Middle frontal gyrus (tissue), 1 donor: ENCODE results near the gene ATG9A.

Experiments
- DNase-seq: peaks from one replicate; pipeline ENCODE4 v3.0.0-alpha.2; 2015; ENCODE audit warnings: low spot score; ENCODE audit errors: extremely low spot score

The ATG9A gene

GRCh38 chr2:219176818-219177551 is 52.5 kb downstream of the ATG9A start, which contains the start of gene CNPPD1:
TSS of gene CNPPD1 (minus strand) at chr2:219176925. CDS start at chr2:219176828, 97 bp downstream.
- peak; percentile 85 for DNase-seq

GRCh38 chr2:219175928-219176817 is 53.3 kb downstream of the ATG9A start:
- no peak for DNase-seq

GRCh38 chr2:219175486-219175885 is 54.0 kb downstream of the ATG9A start:
- DNase-seq: no peak

- no peak for DNase-seq
Measured at GRCh38 chr2:219174801-219175200, 54.6 kb downstream of the ATG9A start.

GRCh38 chr2:219174146-219174545 is 55.3 kb downstream of the ATG9A start:
- no peak for DNase-seq

- DNase-seq: no peak
Measured at GRCh38 chr2:219173176-219173575, 56.3 kb downstream of the ATG9A start.

GRCh38 chr2:219172231-219173154 is 56.9 kb downstream of the ATG9A start:
- no peak for DNase-seq

- peak; percentile 14 for DNase-seq
Measured at GRCh38 chr2:219171231-219171651, 58.2 kb downstream of the ATG9A start.

GRCh38 chr2:219169930-219170654 is 59.3 kb downstream of the ATG9A start, which contains the start of gene SLC23A3:
TSS of gene SLC23A3 (minus strand) at chr2:219170029. CDS start at chr2:219169984, 45 bp downstream.
- DNase-seq: no peak
